A549 treated with Hydrocortisone at 1 μM for 4 hours (cell line): ENCODE measurements around the gene IREB2. TPM values are rescaled to one million over a fixed set of nuclear protein-coding genes. Genes with fewer than 3 reads are reported as not detected.

Experiments used
- total RNA-seq: library from RNA; stranded (reverse); fragments of 200-300 nt; extraction: Qiagen RNA extraction; gene quantifications from 5 replicates; pipeline ENCODE4 v1.2.3, GENCODE V29; 2022

The IREB2 gene
- total RNA-seq = 31.4 to 50.3 TPM (median 46.8 TPM) in 5 replicates

GRCh38 chr15:78437762-78438618 is at the start of gene IREB2:
TSS of gene IREB2 (plus strand) at chr15:78438216. CDS start at chr15:78438338, 122 bp downstream.

GRCh38 chr15:78506971-78507830 is 69.2 kb downstream of the IREB2 start, which contains the start of gene HYKK:
TSS of gene HYKK (plus strand) at chr15:78507577. CDS start at chr15:78513089, 5,512 bp downstream.

DNA sequence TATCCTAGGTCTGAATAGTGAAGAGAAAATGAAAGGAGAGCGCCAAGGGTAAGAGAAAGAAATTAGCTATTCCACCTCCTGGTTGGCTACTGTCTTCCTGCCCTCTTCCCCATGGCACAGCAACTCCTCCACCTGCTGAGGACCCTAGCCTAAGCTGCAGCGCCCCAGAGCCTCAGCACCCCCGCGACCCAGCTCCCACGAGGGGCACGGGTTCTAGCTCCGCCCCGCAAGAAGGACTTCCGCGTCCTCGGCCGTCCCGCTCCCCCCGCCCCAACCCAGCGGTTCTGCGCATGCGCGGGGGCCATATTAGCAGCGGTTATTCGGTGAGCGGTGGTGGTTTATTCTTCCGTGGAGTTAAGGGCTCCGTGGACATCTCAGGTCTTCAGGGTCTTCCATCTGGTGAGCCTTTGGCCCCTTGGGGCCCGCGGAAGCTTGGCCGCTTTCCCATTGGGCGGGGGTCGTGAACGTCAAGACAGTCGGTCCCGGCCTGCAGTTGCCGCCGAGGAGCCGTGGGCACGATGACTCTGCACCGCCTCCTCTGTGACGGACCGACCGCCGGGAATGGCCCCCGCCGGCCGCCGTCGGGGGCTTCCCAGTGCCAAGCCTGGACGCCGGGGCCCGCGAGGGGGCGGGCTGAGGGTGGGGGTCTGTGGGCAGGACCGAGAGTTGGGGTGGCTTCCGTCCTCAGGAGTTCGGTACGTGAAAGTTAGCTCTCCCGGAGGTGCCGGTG is 102.3 kb downstream of the IREB2 start, which contains the start of gene PSMA4:
PSMA4 (plus strand) TSS at position 304 of the 730 bp plus-strand sequence. CDS start 1,484 bp downstream, outside the sequence.

Other genes with a start within 250 kb of the IREB2 start
- 0.07 to 0.25 TPM (median 0.17 TPM) in 5 replicates for gene ACSBG1, start 203.7 kb upstream of the IREB2 start, total RNA-seq
- gene DNAJA4, start 173.7 kb upstream of the IREB2 start, total RNA-seq = 0.05 to 0.08 TPM in 2 of 5 replicates, not detected in the others
- gene SKIC8, start 138.6 kb upstream of the IREB2 start, total RNA-seq = 79.6 to 118 TPM (median 86.2 TPM) in 5 replicates
- 0.68 to 2.0 TPM (median 1.1 TPM) in 5 replicates for gene CRABP1, start 97.9 kb upstream of the IREB2 start, total RNA-seq
- gene HYKK, start 69.4 kb downstream of the IREB2 start, total RNA-seq = 5.2 to 6.5 TPM (median 5.7 TPM) in 5 replicates
- 370 to 480 TPM (median 395 TPM) in 5 replicates for gene PSMA4, start 102.2 kb downstream of the IREB2 start, total RNA-seq
- gene CHRNA5, start 127.3 kb downstream of the IREB2 start, total RNA-seq = 29.7 to 34.6 TPM (median 32.5 TPM) in 5 replicates
- gene CHRNA3, start 182.8 kb downstream of the IREB2 start, total RNA-seq = 0.32 to 0.82 TPM (median 0.36 TPM) in 5 replicates
- gene CHRNB4, start 203.0 kb downstream of the IREB2 start, total RNA-seq = 0.75 to 1.4 TPM (median 0.89 TPM) in 5 replicates